Stimulated activated naive CD8-positive, alpha-beta T cell treated with anti-CD3 and anti-CD28 coated beads, Interleukin-15, amount 100 ng/mL, for 72 hours (primary cell): ENCODE measurements around the gene TSPAN1.
"Not testable (repeated sequence)": the region's sequence is repeated elsewhere in the genome, so short reads cannot be mapped to it uniquely, and the experiment has no call there.

ENCODE experiments used
- ATAC-seq: fragments of 150-1000 bp; cut with Tn5 transposase; 2 replicates; pipeline ENCODE4 v1.10.0; 2021; ENCODE audit warnings: mild to moderate bottlenecking, moderate library complexity
- DNase-seq, 2 donors: peaks; one replicate each; pipeline ENCODE4 v3.0.0; 2021 to 2022
- H3K27ac Mint-ChIP-seq, 2 donors: one replicate each; pipeline ENCODE4 v1.8.0; 2022; ENCODE audit warnings: mild to moderate bottlenecking in 2 of 2, mixed read lengths in 2 of 2, moderate library complexity in 2 of 2
- H3K27me3 Mint-ChIP-seq: one replicate; pipeline ENCODE4 v1.8.0; 2022; ENCODE audit warnings: mixed read lengths
- H3K4me1 Mint-ChIP-seq: one replicate; pipeline ENCODE4 v1.8.0; 2022; ENCODE audit warnings: mild to moderate bottlenecking, mixed read lengths
- H3K4me3 Mint-ChIP-seq, 2 donors: one replicate each; pipeline ENCODE4 v1.8.0; 2022; ENCODE audit warnings: mild to moderate bottlenecking in 2 of 2, mixed read lengths in 2 of 2, moderate library complexity in 1 of 2
- H3K9me3 Mint-ChIP-seq, 2 donors: one replicate each; pipeline ENCODE4 v1.8.0; 2022; ENCODE audit warnings: mixed read lengths in 2 of 2

The TSPAN1 gene

DNA sequence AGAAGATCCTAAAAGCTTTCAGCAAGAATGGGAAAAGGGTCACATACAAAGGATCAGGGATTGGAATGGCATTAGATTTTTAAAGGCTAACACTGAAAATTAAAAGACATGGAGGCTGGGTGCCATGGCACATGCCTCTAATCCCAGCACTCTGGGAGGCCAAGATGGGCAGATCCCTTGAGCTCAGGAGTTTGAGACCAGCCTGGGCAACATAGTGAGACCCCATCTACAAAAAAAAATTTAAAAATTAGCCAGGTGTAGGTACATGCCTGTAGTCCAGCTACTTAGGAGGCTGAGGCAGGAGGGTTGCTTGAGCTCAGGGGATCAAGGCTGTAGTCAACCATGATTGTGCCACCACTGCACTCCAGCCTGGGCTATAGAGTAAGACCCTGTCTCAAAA lies 40.6 kb downstream of the TSPAN1 start:
- H3K9me3 Mint-ChIP-seq = no peaks in the 10 kb centered on the region
- no peaks in the 10 kb centered on the region for H3K4me1 Mint-ChIP-seq
- H3K4me3 Mint-ChIP-seq = no peak overlapping the region
- H3K27me3 Mint-ChIP-seq = no peaks in the 10 kb centered on the region
- no peak for ATAC-seq
- no peak for DNase-seq
- H3K27ac Mint-ChIP-seq = no peak overlapping the region

DNA sequence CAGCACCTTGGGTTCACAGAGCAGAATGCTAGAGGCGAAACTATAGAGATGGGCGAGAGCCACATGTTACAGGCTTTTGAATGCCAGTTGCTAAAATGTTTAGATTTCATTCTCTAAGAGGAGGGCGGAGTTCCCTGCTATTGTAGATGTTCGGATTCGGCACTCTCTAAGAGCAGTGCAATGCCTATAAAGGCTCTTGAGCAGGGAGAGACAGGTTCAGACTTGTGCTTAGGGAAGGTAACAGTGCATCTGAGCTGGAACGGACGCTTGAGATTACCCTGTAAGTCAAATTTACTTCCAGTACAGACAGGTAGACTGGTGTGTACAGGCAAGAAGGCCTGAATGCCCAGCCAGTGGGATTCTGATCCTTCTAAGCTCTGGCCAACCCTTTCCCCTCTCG lies 43.6 kb downstream of the TSPAN1 start:
- Mint-ChIP-seq H3K9me3 (no peaks in the 10 kb centered on the region), H3K27ac (no peak overlapping the region), H3K4me1 (peaks cover 5% of the 10 kb centered on the region), H3K27me3 (no peaks in the 10 kb centered on the region), H3K4me3 (no peak overlapping the region)
- DNase-seq (no peak), ATAC-seq (no peak)

DNA sequence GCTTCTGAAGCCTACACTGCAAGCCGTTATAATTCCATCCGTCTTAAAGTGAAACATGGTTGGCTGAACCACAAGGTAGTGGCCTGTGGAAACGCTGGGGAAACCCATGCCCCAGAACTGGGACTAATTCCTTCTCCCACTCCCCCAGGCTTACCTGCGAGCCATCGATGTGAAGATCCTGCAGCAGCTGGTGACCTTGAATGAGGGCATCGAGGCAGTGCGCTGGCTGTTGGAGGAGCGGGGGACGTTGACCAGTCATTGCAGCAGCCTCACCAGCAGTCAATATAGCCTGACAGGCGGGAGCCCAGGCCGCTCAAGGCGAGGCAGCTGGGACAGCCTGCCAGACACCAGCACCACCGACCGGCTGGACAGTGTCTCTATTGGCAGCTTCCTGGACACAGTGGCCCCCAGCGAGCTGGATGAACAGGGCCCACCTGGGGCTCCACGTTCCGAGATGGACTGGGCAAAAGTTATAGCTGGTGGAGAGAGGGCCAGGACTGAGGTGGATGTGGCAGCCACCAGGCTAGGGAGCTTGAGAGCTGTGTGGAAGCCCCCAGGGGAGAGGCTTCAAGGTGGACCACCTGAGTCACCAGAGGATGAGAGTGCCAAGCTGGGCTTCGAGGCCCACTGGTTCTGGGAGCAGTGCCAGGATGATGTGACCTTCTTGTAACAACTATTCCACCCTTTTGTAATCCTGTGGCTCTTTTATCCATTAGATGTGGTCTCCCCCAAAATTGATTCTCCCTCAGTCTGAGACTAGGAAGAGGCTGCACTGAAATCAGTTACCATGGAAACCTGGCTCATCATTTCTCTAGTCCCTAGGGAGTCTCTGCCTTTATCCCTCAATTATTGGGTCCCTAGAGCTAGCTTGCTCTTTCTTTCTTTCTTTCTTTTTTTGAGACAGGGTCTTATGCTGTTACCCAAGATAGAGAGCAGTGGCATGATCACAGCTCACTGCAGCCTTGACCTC lies 44.9 kb downstream of the TSPAN1 start:
- H3K27ac Mint-ChIP-seq = no peak overlapping the region
- H3K27me3 Mint-ChIP-seq = no peaks in the 10 kb centered on the region
- peaks cover 9% of the 10 kb centered on the region for H3K4me1 Mint-ChIP-seq
- no peak for DNase-seq
- no peak for ATAC-seq
- H3K4me3 Mint-ChIP-seq = no peak overlapping the region
- no peaks in the 10 kb centered on the region for H3K9me3 Mint-ChIP-seq

DNA sequence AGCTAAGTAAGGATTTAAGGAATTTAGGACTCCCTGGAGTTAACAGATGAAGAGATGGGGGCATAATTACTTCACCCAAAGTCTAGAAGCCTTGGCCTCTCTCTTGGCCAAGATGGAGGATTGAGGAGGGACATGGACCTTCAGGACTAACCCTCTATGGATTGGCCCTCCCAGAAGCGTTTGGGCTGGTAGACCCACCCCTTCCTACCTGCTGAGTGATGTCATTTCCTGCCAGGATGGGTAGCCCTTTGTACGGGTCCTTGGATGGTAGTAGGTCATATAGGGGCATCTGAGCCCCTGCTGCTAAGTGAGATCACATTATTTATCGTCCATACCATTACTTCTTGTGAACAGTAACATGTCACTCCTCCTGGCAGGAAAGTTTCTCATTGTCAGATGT lies 45.9 kb downstream of the TSPAN1 start:
- Mint-ChIP-seq H3K4me1 (peaks cover 9% of the 10 kb centered on the region), H3K4me3 (no peak overlapping the region), H3K9me3 (no peaks in the 10 kb centered on the region), H3K27me3 (no peaks in the 10 kb centered on the region), H3K27ac (no peak overlapping the region)
- no peak for ATAC-seq
- no peak for DNase-seq

DNA sequence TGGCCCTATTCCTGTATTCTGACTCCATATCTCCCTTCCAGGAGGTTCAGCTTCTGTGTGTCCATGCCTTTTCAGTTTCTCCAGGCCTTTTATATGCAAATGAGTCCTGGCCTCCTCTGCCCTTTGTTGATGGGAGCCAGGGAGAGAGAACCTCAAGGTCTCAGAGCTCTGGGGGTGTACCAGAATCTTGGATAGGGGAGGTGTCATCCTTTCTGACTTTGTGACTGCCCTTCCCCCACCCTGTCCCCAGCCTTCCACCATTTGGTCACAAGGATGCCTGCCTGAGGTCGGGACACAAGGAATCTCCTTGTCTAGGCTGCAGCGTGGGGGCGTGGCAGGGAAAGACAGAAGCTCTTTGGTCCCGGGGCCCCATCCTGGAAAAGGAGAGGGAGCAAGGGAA lies 46.9 kb downstream of the TSPAN1 start:
- Mint-ChIP-seq H3K4me3 (no peak overlapping the region), H3K27ac (no peak overlapping the region), H3K4me1 (peaks cover 9% of the 10 kb centered on the region), H3K9me3 (no peaks in the 10 kb centered on the region), H3K27me3 (no peaks in the 10 kb centered on the region)
- no peak for DNase-seq
- ATAC-seq = no peak

DNA sequence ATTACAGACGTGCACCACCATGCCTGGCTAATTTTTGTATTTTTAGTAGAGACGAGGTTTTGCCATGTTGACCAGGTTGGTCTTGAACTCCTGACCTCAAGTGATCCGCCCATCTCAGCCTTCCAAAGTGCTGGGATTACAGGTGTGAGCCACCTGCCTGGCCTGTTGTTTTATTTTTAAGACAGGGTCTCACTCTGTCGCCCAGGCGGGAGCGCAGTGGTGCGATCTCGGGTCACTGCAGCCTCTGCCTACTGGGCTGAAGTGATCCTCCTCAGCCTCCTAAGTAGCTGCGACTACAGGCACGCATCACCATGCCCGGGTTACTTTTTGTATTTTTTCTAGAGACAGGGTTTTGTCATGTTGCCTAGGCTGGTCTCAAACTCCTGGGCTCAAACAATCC lies 48.2 kb downstream of the TSPAN1 start:
- peak; percentile 8 for ATAC-seq
- not testable (repeated sequence) for H3K4me3 Mint-ChIP-seq, H3K9me3 Mint-ChIP-seq, DNase-seq, H3K27ac Mint-ChIP-seq, H3K27me3 Mint-ChIP-seq, H3K4me1 Mint-ChIP-seq

DNA sequence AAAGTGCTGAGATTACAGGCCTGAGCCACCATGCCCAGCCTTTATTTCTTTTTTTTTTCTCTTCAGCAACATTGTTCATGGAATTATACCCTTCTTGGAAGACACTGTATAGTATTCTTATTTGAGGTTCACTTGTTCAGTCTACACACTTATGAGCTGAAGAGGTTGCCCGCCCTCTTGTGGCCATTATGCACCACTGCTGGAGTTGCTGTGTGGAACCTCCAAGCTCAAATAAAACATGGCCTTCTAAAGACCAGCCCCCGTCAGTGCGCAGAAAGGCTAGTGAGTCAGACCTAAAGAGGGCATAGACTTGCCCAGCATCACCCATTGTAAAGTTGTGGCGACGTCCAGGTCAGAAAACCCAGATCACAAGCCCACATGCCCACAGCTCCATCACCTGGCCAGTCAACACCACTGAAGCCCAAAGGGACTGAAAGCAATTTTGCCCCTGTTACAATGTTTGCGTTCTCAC lies 48.6 kb downstream of the TSPAN1 start:
- no peak overlapping the region for H3K27ac Mint-ChIP-seq
- peak; percentile 45 to 65 for DNase-seq
- peaks cover 9% of the 10 kb centered on the region for H3K4me1 Mint-ChIP-seq
- H3K4me3 Mint-ChIP-seq = no peak overlapping the region
- ATAC-seq = peak; percentile 98
- H3K27me3 Mint-ChIP-seq = no peaks in the 10 kb centered on the region
- H3K9me3 Mint-ChIP-seq = no peaks in the 10 kb centered on the region

DNA sequence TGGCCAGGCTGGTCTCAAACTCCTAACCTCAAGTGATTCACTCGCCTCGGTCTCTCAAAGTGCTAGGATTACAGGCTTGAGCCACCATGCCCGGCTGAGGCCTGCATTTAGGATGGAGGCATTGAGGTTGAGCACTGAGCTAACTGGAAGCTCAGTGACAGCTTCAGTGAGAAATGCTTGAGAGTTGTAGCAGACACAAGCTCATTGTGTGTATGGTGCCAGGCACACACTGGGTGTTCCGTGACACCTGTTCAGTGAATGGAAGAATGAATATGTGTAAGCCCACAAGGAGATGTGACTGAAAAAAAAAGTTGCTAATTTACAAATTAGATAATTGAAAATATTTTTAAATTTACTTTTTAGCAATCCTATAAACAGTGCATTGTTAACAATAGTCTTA lies 50.1 kb downstream of the TSPAN1 start:
- H3K27me3 Mint-ChIP-seq = no peaks in the 10 kb centered on the region
- no peak overlapping the region for H3K27ac Mint-ChIP-seq
- no peak for ATAC-seq

DNA sequence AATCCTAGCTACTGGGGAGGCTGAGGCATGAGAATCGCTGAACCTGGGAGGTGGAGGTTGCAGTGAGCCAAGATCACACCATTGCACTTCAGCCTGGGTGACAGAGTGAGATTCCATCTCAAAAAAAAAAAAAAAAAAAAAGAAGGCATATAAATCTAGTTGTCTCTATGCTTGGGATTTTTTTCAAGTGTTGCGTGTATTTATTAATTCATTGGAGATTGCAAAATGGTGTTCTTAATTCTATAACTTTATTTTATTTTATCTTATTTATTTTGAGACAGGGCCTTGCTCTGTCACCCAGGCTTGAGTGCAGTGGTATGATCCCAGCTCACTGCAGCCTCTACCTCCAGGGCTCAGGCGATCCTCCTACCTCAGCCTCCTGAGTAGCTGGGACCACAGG lies 56.3 kb downstream of the TSPAN1 start:
- H3K9me3 Mint-ChIP-seq, DNase-seq: not testable (repeated sequence)

More for the DNA sequence above, 50.1 kb downstream of the TSPAN1 start:
- DNase-seq = no peak
- peaks cover 9% of the 10 kb centered on the region for H3K4me1 Mint-ChIP-seq
- H3K9me3 Mint-ChIP-seq = no peaks in the 10 kb centered on the region
- H3K4me3 Mint-ChIP-seq = no peak overlapping the region

More for the DNA sequence above, 56.3 kb downstream of the TSPAN1 start:
- H3K27ac Mint-ChIP-seq, H3K4me1 Mint-ChIP-seq, H3K27me3 Mint-ChIP-seq, H3K4me3 Mint-ChIP-seq, ATAC-seq: not testable (repeated sequence)
